Measurements from ENCODE around the gene TNFSF8.

DNA sequence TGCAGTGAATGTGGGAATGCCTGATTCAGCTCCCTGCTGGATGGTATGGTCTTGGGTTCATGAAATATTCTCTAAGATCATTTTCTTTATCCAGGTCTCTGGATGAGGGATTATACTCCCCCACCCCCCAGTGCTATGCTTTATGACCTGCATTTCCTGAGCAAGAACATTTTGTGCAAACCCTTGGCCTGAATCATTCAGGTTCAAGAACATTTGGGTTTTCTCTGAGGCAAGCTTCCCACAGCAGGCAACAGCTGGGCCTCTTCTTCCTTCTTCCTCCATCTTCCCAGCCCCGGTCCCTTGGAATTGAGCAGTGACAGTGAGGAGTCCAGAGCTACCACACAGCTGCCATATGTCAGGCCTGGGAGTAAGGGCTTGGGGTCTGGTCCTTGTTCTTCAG is 65.9 kb downstream of the TNFSF8 start:
- TF ChIP-seq CTCF (IDR thresholded peaks at IDR 0.05) (no peak), POLR2AphosphoS5 (IDR thresholded peaks at IDR 0.05) (no peak), POLR2A (IDR thresholded peaks at IDR 0.05) (no peak)

Measured in prostate gland (tissue), 2 donors.